ENCODE data around the gene NBEA.

GRCh38 chr13:35629026-35629425 is 687.0 kb downstream of the NBEA start:
- TF ChIP-seq CTCF (IDR thresholded peaks at IDR 0.05; ENCODE audit: insufficient read depth, low read length) = no peak
- no peak for TF ChIP-seq REST (IDR thresholded peaks at IDR 0.05; ENCODE audit: insufficient replicate concordance, low read depth)
- no peak for TF ChIP-seq GABPA (IDR thresholded peaks at IDR 0.05; ENCODE audit: low read depth)
